Coronary artery (tissue), 2 donors: Measurements from ENCODE around the gene MIER2.

ENCODE experiments used
- DNase-seq: peaks from one replicate; pipeline ENCODE4 v3.0.0-alpha.2; 2017; ENCODE audit warnings: low spot score
- H3K27ac ChIP-seq, 2 donors: fragments of 200-600 bp; sonication (generic); one replicate each; pipeline ENCODE4 v1.5.1; 2016 to 2019
- H3K4me3 ChIP-seq: fragments of 200-600 bp; sonication (generic); 2 replicates; pipeline ENCODE4 v1.5.1; 2016; ENCODE audit warnings: mild to moderate bottlenecking, moderate library complexity
- CTCF ChIP-seq: fragments of 200-600 bp; sonication (generic); IDR thresholded peaks from one replicate; pipeline ENCODE4 v1.5.1; 2019; ENCODE audit warnings: antibody characterized with exemption

The MIER2 gene

GRCh38 chr19:315811-316210 lies 28.8 kb downstream of the MIER2 start:
- no peak overlapping the region for H3K27ac ChIP-seq
- TF ChIP-seq CTCF = no peak
- no peak for DNase-seq
- no peak overlapping the region for H3K4me3 ChIP-seq

- DNase-seq = no peak
- no peak overlapping the region for H3K4me3 ChIP-seq
- no peak overlapping the region for H3K27ac ChIP-seq
- no peak for TF ChIP-seq CTCF
These were observed 30.4 kb downstream of the MIER2 start for GRCh38 chr19:313988-314815.

GRCh38 chr19:313169-313987 lies 31.2 kb downstream of the MIER2 start:
- DNase-seq = no peak
- Histone ChIP-seq H3K4me3 (no peak overlapping the region), H3K27ac (no peak overlapping the region)
- no peak for TF ChIP-seq CTCF

GRCh38 chr19:311813-312261 lies 32.8 kb downstream of the MIER2 start:
- TF ChIP-seq CTCF = no peak
- DNase-seq = no peak
- peak overlapping the region in 1 of 2 donors; percentile 28 for H3K27ac ChIP-seq
- H3K4me3 ChIP-seq = no peak overlapping the region

- peak overlapping the region in 1 of 2 donors; percentile 26 for H3K27ac ChIP-seq
- no peak for TF ChIP-seq CTCF
- peak; percentile 62 for DNase-seq
- H3K4me3 ChIP-seq = peak overlapping the region; percentile 33
These were observed 33.7 kb downstream of the MIER2 start for GRCh38 chr19:310781-311496.

- H3K4me3 ChIP-seq = peak overlapping the region; percentile 36
- H3K27ac ChIP-seq = no peak overlapping the region
- DNase-seq = no peak
- no peak for TF ChIP-seq CTCF
These were observed 34.4 kb downstream of the MIER2 start for GRCh38 chr19:310141-310651.
